Tibial nerve (tissue), 4 donors: Measurements from ENCODE around the gene AGPAT3.

Experiments
- CTCF ChIP-seq, 5 experiments: fragments of 200-600 bp in 3 of 5; fragments of 450-650 bp in 2 of 5; sonication (generic) in 3 of 5; IDR thresholded peaks; one replicate each; pipeline ENCODE4 v1.5.1; 2016 to 2019; ENCODE audit warnings: antibody characterized with exemption in 5 of 5, mild to moderate bottlenecking in 3 of 5, moderate library complexity in 2 of 5
- EP300 ChIP-seq, 2 donors: sonication (generic); formaldehyde crosslinking; IDR thresholded peaks; one replicate each; pipeline ENCODE4 v1.6.1; 2017; ENCODE audit warnings: antibody characterized with exemption in 2 of 2, mild to moderate bottlenecking in 1 of 2
- POLR2A ChIP-seq, 2 donors: fragments of 450-650 bp; IDR thresholded peaks; one replicate each; pipeline ENCODE4 v1.6.1; 2017; ENCODE audit warnings: antibody characterized with exemption in 2 of 2, mild to moderate bottlenecking in 2 of 2, moderate library complexity in 2 of 2

- TF ChIP-seq CTCF (IDR thresholded peaks at IDR 0.05), result no peak
- TF ChIP-seq EP300 (IDR thresholded peaks at IDR 0.05), result no peak
- TF ChIP-seq POLR2A (IDR thresholded peaks at IDR 0.05), result no peak
Measured at GRCh38 chr21:44003307-44003966, 138.4 kb downstream of the AGPAT3 start.
